Activated CD4-positive, alpha-beta T cell treated with anti-CD3 and anti-CD28 coated beads for 48 hours (primary cell): ENCODE data around the gene RPS21.
"Not testable (repeated sequence)": the region's sequence is repeated elsewhere in the genome, so short reads cannot be mapped to it uniquely, and the experiment has no call there.

Experiments used
- DNase-seq: peaks from one replicate; pipeline ENCODE4 v3.0.0-alpha.2; 2020

RPS21 gene

GRCh38 chr20:62413025-62413570 lies 26.2 kb downstream of the RPS21 start:
- DNase-seq = no peak

DNA sequence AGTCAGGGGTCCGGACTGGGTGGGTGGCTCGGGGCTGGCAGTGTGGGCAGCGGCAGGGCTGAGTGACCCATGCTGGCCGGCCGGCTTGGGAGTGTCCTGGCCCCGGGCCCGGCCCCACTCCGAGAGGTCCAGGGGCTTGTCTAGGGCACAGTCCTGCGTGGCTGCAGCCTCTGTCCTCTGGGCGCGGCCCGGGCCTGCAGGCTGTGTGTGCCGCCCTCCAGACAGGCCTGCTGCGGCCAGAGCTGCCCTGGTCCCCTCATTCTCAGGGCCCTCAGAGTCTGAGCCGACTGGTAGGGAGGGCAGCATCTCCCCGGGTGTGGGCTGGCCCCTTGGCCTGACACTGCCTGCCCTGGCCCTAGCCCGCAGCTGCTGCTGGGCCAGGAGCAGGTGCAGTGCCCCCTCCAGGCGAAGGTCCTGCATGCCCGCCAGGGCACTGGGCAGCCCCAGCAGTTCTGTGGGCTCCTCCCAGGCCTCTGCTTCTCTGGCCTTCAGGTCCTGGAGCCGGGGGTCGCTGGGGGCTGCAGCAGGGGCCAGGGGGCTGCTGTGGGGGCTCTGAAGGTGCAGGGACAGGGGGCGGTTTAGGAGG lies 27.1 kb downstream of the RPS21 start:
- DNase-seq = no peak

GRCh38 chr20:62415354-62416111 lies 28.6 kb downstream of the RPS21 start:
- no peak for DNase-seq

- DNase-seq = no peak
These were observed 30.0 kb downstream of the RPS21 start for GRCh38 chr20:62416651-62417637.

GRCh38 chr20:62417981-62418708 lies 31.2 kb downstream of the RPS21 start:
- no peak for DNase-seq

DNA sequence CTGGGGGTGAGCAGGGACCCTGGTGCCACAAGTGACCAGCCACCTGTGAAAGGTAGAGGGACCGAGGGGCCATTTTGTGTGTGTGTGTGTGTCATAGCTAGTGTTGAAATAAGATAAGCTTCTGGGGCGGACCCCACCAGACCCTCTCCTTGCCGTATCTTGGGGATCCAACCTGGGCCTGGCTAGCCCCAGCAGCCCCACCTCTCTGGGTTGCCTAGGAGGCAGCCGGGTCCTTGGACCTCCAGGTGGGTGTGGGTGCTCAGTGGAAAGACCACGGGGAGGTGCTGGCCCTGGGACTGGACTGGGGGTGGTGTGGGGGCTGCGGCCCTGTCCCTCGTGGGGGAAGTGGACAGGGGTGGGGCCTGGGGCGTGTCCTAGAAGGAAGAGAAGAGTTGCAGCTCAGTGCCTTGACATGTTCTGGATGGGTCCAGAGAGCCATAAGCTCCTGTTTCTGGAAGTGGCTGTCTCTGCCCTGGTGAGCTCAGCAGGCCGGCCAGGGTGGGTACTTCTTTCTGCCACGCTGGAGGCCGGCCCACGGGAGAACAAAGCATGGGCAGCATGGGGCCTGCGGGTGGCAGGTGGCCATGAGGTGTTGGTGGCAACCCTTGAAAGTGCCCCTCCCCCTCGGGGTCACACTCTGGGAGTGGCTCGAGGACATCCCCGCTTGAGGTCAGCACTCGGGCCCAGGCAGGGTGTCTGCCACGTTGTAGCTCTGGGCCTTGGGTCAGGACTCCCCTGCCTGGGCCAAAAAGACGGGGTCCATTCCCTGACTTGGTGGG lies 32.0 kb downstream of the RPS21 start:
- no peak for DNase-seq

DNA sequence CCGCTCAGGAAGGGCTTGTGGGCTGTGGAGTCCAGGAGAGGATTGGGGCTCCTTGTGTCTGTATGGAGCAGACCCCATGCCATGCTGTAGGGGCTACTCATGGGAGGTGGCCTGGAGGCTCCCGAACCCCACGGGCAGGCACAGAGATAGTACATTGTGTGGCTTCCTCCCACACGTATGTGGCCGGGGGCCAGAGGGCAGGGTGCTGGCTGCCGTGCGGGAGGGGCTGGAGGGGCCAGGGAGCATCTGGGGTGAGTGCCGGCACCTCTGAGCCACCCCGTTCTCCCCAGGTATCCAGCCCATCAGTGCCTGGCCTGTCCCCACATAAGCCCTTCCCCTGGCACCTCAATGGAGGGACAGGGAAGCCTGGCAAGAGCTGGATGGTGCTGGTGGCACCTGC lies 32.9 kb downstream of the RPS21 start:
- no peak for DNase-seq

DNA sequence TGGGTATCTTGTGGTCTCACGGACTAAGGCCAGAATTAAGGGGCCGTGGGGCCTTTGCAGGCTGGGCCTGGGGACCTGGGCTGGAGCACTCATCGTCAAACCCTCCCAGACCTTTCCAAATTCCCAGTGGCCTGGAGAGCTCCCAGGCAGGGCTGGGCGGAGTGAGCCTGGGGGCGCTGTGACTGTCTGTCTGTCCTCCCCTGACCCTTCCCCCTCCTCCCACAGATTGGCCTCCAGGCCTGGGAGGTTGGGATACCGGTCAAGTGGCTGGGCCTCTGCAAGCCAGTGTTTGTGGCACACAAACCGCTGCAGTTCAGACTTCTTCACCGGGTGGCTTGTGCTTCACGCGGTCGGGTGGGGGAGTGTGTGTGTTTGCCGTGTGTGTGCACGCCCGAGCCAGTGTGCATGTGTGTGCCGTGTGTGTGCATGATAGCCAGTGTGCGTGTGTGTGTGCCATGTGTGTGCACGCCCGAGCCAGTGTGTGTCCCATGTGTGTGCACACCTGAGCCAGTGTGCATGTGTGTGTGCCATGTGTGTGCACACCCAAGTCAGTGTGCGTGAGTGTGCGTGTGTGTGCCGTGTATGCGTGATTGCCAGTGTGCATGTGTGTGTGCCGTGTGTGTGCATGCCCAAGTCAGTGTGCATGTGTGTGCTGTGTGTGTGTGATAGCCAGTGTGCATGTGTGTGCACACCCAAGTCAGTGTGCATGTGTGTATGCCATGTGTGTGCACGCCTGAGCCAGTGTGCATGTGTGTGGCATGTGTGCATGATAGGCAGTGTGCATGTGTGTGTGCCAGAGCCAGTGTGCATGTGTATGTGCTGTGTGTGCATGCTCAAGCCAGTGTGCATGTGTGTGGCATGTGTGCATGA lies 34.2 kb downstream of the RPS21 start:
- DNase-seq = no peak

- no peak for DNase-seq
These were observed 34.8 kb downstream of the RPS21 start for GRCh38 chr20:62421716-62421990.

DNA sequence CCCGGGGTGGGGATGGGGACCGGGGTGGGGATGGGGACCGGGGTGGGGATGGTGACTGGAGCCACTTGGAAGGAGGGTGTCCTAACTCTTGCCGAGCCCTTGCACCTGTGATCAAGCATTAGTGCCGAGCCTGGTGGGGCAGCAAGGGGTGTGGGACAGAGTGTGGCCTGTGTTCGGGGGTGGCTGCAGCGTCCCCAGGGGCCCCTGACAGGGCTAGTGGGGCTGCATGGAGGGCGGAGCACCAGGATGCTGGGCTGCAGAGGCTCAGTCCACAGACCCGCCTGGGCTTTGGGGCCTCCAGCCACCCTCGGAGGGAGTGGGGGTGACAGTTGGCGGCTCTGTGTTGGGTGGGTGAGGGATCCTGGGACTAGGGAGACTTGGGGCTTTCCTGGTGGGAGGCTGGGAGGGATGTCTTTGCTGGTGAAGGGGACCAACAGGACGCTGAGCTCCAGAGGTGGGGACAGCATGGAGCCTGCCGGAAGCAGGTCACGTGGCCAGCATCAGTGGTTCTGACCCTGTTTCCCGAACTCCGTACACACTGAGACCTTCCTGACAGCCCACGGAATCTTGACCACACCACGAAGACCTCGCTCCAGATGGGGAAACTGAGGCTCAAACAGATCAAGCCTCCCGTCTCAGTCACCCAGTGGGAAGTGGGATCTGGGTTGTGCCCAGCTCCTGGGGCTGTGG lies 35.9 kb downstream of the RPS21 start:
- no peak for DNase-seq

DNA sequence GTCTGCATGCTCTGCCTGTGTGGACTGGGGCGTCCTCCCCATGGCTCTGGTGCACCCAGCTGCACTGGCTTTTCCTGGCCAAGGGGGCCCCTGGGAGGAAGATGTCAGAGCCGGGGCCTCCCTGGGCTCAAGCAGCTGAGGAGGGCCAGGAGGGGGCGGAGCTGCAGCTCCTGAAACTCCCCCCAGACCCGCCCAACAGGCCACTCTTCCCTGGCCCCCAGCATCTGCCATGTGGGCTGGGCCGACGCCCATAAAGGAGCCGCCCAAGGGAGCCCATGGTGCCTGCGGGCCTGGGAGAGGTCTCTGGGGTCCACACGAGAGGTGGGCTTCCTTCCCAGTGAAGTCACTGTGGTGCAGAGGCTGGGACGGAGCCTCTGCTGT lies 36.4 kb downstream of the RPS21 start:
- DNase-seq = no peak

DNA sequence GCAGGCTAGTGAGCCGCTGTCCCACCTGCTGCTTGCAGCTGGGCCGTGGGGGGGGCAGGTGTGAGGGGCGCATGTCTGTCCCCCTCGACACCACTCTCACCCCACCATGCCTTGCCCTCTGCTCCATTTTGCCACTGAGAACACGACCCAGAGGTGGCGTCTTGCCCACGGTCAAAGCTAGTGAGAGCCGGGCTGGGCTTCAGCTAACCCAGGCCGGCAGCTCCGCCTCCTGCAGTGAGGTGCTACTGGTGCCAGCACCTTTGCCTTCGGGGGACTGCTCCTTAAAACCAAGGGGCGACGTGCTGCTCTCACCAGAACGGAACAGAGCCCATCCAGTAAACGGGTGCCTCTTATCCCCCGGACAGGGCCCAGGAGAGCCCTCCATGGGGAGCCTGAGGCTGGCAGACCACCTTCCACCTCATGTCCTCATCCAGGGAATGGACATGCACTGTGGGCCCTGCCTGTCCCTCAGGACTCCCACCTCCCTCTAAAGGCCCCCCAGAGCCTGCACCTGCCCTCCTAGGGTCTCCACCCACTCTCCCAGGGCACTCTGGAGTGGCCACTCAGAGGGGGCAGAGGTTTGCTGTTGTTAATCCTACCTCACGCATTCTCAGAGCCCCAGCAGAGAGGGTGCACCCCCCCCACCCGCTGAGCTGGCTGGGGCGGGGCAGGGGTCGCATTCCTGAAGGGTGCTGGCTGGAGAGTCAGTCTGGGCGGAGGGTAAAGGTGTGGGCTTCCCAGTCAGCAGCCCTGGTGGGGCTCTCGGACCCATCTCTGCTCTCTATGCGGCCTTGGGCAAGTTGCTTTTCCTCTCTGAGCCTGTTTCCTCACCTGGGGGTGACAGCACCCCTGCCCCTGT lies 37.6 kb downstream of the RPS21 start:
- no peak for DNase-seq

GRCh38 chr20:62425281-62426058 lies 38.6 kb downstream of the RPS21 start:
- DNase-seq = no peak

DNA sequence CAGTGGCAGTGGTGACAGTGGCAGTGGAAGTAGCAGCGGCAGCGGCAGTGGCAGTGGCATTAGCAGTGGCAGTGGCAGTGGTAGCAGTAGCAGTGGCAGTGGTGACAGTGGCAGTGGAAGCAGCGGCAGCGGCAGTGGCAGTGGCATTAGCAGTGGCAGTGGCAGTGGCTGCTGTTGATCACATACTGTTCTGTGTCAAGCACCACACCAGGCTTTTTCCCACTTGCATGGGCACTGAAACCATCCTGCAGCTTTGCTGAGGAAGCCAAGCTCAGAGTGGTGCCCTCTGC lies 39.1 kb downstream of the RPS21 start:
- not testable (repeated sequence) for DNase-seq

DNA sequence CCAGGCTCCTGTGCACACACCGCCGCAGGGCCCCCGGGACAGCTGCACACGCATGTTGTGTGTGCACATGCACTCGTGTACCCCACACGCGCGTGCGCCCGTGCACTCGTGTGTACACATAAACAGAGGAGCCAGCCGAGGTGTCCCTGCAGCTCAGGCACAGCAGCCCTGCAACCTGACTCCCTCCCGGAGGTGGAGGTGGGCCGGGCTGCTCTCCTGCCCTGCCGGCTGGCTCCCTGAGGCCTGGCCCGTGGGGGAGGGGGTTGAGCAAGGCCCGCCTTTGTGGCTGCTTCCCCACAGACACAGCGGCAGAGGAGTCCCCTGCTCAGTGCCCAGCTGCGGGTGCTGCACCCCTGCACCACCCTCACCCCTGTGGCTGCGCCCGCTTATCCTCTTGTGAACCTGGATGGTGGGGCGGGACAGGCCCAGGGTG lies 39.8 kb downstream of the RPS21 start:
- DNase-seq = no peak

DNA sequence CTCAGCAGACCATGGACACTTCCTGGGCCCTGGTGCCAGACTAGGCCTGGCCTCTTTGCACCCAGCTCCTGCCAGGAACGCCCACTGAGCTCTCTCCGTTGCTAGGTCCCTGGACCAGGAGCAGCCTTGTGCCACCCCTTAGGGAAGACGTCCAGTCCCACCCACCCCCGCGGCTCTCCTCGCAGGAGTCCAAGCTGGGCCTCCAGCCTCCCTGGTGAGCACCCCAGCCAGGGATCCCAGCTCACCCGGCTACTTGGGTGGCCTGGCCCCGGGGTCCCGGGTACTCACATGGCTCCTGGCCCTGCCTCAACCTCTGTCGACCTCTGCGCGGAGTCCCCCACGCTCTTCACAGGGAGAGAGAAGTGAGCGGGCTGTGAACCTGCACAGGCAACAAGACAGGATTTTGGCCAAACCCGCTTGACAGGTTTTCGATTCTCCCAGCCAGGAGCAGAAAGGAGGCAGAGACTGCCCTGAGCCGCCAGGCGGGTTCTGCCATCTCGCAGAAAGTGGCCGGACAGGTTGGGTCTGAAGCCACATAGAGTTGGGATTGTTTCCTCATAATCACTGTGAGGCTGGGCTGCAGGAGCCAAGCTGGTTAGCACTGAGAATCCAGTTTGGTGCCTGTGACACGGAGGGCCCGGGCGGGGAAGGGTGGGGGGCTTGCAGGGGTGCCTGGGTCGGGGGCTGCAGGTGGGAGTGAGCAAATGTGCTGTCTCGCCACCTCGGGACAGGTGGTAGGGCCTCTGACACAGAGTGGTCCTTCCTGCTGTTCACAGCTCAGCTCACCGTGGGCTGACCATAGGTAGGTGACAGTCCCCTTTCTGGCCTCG lies 40.5 kb downstream of the RPS21 start, which contains the start of gene RBBP8NL:
RBBP8NL (minus strand) TSS at position 368 of the 830 bp plus-strand sequence. CDS start 7,892 bp downstream, outside the sequence.
- no peak for DNase-seq

DNA sequence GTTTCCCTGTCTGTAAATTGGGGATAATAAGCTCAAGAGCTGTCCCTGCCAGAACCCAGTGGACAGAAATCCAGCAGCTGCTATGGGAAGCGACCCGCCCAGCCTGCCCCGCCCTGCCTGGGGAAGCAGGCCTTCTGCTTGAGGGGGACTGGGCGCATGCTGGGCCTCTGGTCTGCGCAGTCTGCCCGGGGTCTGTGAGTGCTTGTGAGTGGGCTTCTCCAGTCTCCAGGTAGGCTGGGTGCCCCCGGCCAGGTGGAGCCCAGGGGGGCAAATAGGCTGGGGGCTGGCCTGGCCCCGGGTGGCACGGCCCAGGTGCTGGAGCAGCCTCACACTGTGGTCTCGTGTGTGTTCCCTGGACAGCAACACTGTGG lies 41.1 kb downstream of the RPS21 start:
- no peak for DNase-seq
